ENCODE results near the gene GRIP2.

DNA sequence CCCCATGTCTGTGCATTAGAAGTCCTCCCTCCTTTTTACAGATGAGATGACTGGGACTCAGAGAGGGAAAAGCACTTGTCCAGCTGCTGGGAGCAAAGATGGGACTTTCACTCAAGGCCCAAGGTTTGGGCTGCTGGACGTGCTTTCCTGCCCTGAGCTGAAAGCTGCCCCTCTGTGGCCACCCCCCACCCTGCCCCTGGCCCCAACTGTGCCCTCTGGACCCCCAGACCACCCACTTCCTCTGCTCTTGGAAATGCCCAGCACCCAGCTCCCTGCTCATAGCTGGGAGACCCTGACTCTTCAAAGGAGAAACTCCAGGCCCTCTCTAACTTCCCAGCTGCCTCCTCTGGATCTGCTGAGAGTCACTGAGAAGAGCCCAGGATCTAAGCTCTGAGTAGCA, 20.7 kb downstream of the GRIP2 start:
- TF ChIP-seq POLR2A (IDR thresholded peaks at IDR 0.05) (no peak), POLR2AphosphoS5 (IDR thresholded peaks at IDR 0.05) (no peak), EP300 (IDR thresholded peaks at IDR 0.05) (no peak)
- TF ChIP-seq, protein P1, sequence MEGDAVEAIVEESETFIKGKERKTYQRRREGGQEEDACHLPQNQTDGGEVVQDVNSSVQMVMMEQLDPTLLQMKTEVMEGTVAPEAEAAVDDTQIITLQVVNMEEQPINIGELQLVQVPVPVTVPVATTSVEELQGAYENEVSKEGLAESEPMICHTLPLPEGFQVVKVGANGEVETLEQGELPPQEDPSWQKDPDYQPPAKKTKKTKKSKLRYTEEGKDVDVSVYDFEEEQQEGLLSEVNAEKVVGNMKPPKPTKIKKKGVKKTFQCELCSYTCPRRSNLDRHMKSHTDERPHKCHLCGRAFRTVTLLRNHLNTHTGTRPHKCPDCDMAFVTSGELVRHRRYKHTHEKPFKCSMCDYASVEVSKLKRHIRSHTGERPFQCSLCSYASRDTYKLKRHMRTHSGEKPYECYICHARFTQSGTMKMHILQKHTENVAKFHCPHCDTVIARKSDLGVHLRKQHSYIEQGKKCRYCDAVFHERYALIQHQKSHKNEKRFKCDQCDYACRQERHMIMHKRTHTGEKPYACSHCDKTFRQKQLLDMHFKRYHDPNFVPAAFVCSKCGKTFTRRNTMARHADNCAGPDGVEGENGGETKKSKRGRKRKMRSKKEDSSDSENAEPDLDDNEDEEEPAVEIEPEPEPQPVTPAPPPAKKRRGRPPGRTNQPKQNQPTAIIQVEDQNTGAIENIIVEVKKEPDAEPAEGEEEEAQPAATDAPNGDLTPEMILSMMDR (IDR thresholded peaks at IDR 0.05) = no peak
